Spinal cord (tissue), 10 donors: ENCODE data around the gene KLF16. TPM values are rescaled to one million over a fixed set of nuclear protein-coding genes. Genes with fewer than 3 reads are reported as not detected.

Experiments
- DNase-seq, 6 donors: peaks; one replicate each; pipeline versions ENCODE4 v3.0.0 to v3.0.0-alpha.2; 2013 to 2015; ENCODE audit warnings: low spot score in 6 of 6, low read depth in 4 of 6
- H3K27ac ChIP-seq: one replicate; pipeline ENCODE4 v1.5.1; 2013; ENCODE audit warnings: low read depth, low read length, control low read depth
- H3K27me3 ChIP-seq: one replicate; pipeline ENCODE4 v1.6.1; 2013; ENCODE audit warnings: low read length; ENCODE audit not compliant: control insufficient read depth, insufficient read depth
- H3K36me3 ChIP-seq: one replicate; pipeline ENCODE4 v1.6.1; 2013; ENCODE audit warnings: low read length; ENCODE audit not compliant: control insufficient read depth, insufficient read depth
- H3K4me1 ChIP-seq: one replicate; pipeline ENCODE4 v1.6.1; 2013; ENCODE audit warnings: low read length; ENCODE audit not compliant: control insufficient read depth, insufficient read depth
- H3K4me3 ChIP-seq: one replicate; pipeline ENCODE4 v1.5.1; 2013; ENCODE audit warnings: low read depth, low read length, control low read depth
- H3K9me3 ChIP-seq: one replicate; pipeline ENCODE4 v1.6.1; 2013; ENCODE audit warnings: low read length; ENCODE audit not compliant: control insufficient read depth, insufficient read depth
- WGBS: methylation state at CpG from one replicate; pipeline ENCODE4 v1.1.5; 2013; ENCODE audit warnings: missing lambda C conversion rate; ENCODE audit not compliant: insufficient coverage; 5-methylcytosine and 5-hydroxymethylcytosine counted together
- polyA plus RNA-seq, 2 donors: library from polyadenylated mRNA; unstranded; fragments of 120-200 nt; gene quantifications; one replicate each; pipeline ENCODE4 v1.2.1, GENCODE V29; 2013; ENCODE audit not compliant: insufficient read length in 2 of 2
- total RNA-seq, 2 donors: library from RNA; depleted of rRNA in 1 of 2; stranded (reverse); fragments of 120-200 nt in 1 of 2; fragments of >200 nt in 1 of 2; gene quantifications; one replicate each; pipeline versions ENCODE4 v1.2.3 to v1.2.4, GENCODE V29; 2013 to 2014
- donor health status: healthy.

The KLF16 gene
- total and polyA plus RNA-seq, 4 donors: 1.8 to 13.4 (median 7.3) TPM

GRCh38 chr19:1828279-1829238 is 34.8 kb downstream of the KLF16 start:
- Histone ChIP-seq H3K27me3 (no peaks in the 10 kb centered on the region), H3K36me3 (peaks cover 81% of the 10 kb centered on the region), H3K4me1 (peaks cover 16% of the 10 kb centered on the region), H3K9me3 (no peaks in the 10 kb centered on the region), H3K27ac (no peak overlapping the region), H3K4me3 (no peak overlapping the region)
- no peak for DNase-seq
- 89% methylated on average over 56 of the region's 57 CpGs for WGBS

- DNase-seq: no peak
- no peak overlapping the region for H3K4me3 ChIP-seq
- no peaks in the 10 kb centered on the region for H3K27me3 ChIP-seq
- peaks cover 12% of the 10 kb centered on the region for H3K4me1 ChIP-seq
- H3K27ac ChIP-seq: no peak overlapping the region
- no peaks in the 10 kb centered on the region for H3K9me3 ChIP-seq
- WGBS: 90% methylated on average over 41 of the region's 41 CpGs
- peaks cover 82% of the 10 kb centered on the region for H3K36me3 ChIP-seq
Measured at GRCh38 chr19:1827566-1828278, 35.7 kb downstream of the KLF16 start.

GRCh38 chr19:1826557-1827521 is 36.5 kb downstream of the KLF16 start:
- Histone ChIP-seq H3K4me3 (no peak overlapping the region), H3K36me3 (peaks cover 84% of the 10 kb centered on the region), H3K9me3 (no peaks in the 10 kb centered on the region), H3K27ac (no peak overlapping the region), H3K4me1 (peaks cover 18% of the 10 kb centered on the region), H3K27me3 (no peaks in the 10 kb centered on the region)
- 60% methylated on average over 52 of the region's 63 CpGs for WGBS
- DNase-seq: no peak

GRCh38 chr19:1825909-1826556 is 37.3 kb downstream of the KLF16 start:
- H3K27me3 ChIP-seq: no peaks in the 10 kb centered on the region
- no peak overlapping the region for H3K4me3 ChIP-seq
- no peak overlapping the region for H3K27ac ChIP-seq
- WGBS: 20% methylated on average over 11 of the region's 15 CpGs
- H3K4me1 ChIP-seq: peaks cover 18% of the 10 kb centered on the region
- no peaks in the 10 kb centered on the region for H3K9me3 ChIP-seq
- DNase-seq: peak; percentile 33 to 90 (median 65)
- peaks cover 91% of the 10 kb centered on the region for H3K36me3 ChIP-seq

- Histone ChIP-seq H3K4me1 (peaks cover 18% of the 10 kb centered on the region), H3K4me3 (no peak overlapping the region), H3K36me3 (peaks cover 94% of the 10 kb centered on the region), H3K9me3 (no peaks in the 10 kb centered on the region), H3K27me3 (no peaks in the 10 kb centered on the region), H3K27ac (no peak overlapping the region)
- no peak for DNase-seq
- 89% methylated on average over 11 of the region's 14 CpGs for WGBS
Measured at GRCh38 chr19:1824252-1824622, 39.1 kb downstream of the KLF16 start.

GRCh38 chr19:1823539-1824251 is 39.7 kb downstream of the KLF16 start:
- Histone ChIP-seq H3K4me1 (peaks cover 18% of the 10 kb centered on the region), H3K9me3 (no peaks in the 10 kb centered on the region), H3K36me3 (peaks cover 95% of the 10 kb centered on the region), H3K27ac (no peak overlapping the region), H3K27me3 (no peaks in the 10 kb centered on the region), H3K4me3 (no peak overlapping the region)
- DNase-seq: no peak
- WGBS: 94% methylated on average over 36 of the region's 36 CpGs

- Histone ChIP-seq H3K36me3 (peaks cover 95% of the 10 kb centered on the region), H3K27ac (no peak overlapping the region), H3K4me1 (peaks cover 18% of the 10 kb centered on the region), H3K9me3 (no peaks in the 10 kb centered on the region), H3K27me3 (no peaks in the 10 kb centered on the region), H3K4me3 (no peak overlapping the region)
- WGBS: 92% methylated on average over 5 of the region's 8 CpGs
- no peak for DNase-seq
Measured at GRCh38 chr19:1823020-1823419, 40.4 kb downstream of the KLF16 start.

GRCh38 chr19:1822210-1822609 is 41.2 kb downstream of the KLF16 start:
- Histone ChIP-seq H3K36me3 (peaks cover 95% of the 10 kb centered on the region), H3K27me3 (no peaks in the 10 kb centered on the region), H3K9me3 (no peaks in the 10 kb centered on the region), H3K27ac (no peak overlapping the region), H3K4me3 (no peak overlapping the region), H3K4me1 (peaks cover 18% of the 10 kb centered on the region)
- peak in 1 of 6 donors; percentile 11 for DNase-seq
- WGBS: 84% methylated on average over 19 of the region's 19 CpGs
